Epidermal melanocyte (primary cell): ENCODE results near the gene CHRFAM7A.
"Not testable (repeated sequence)": the region's sequence is repeated elsewhere in the genome, so short reads cannot be mapped to it uniquely, and the experiment has no call there.

ENCODE experiments used
- DNase-seq: peaks from one replicate; pipeline ENCODE4 v3.0.0; 2011; ENCODE audit warnings: low spot score; ENCODE audit not compliant: insufficient read length

Gene CHRFAM7A

GRCh38 chr15:30392766-30393663 lies at the start of gene CHRFAM7A:
CHRFAM7A (minus strand) TSS chr15:30393540; CDS start chr15:30383351, 10,189 bp downstream.
- DNase-seq, result not testable (repeated sequence)

- DNase-seq, result not testable (repeated sequence)
Measured at GRCh38 chr15:30438348-30438747, 45.0 kb upstream of the CHRFAM7A start.

- not testable (repeated sequence) for DNase-seq
Measured at GRCh38 chr15:30435878-30436277, 42.5 kb upstream of the CHRFAM7A start.

- DNase-seq, result not testable (repeated sequence)
Measured at GRCh38 chr15:30420723-30421122, 27.4 kb upstream of the CHRFAM7A start.

GRCh38 chr15:30414160-30414559 lies 20.8 kb upstream of the CHRFAM7A start, which contains the start of gene GOLGA8R:
GOLGA8R (minus strand) TSS chr15:30414260; CDS start chr15:30414162, 98 bp downstream.
- not testable (repeated sequence) for DNase-seq

GRCh38 chr15:30407636-30408035 lies 14.3 kb upstream of the CHRFAM7A start:
- not testable (repeated sequence) for DNase-seq

GRCh38 chr15:30398988-30399387 lies 5.6 kb upstream of the CHRFAM7A start:
- DNase-seq, result not testable (repeated sequence)

GRCh38 chr15:30393664-30393991 lies 288 bp upstream of the CHRFAM7A start:
- not testable (repeated sequence) for DNase-seq

GRCh38 chr15:30386318-30386887 lies 6.9 kb downstream of the CHRFAM7A start:
- not testable (repeated sequence) for DNase-seq

GRCh38 chr15:30377082-30377413 lies 16.3 kb downstream of the CHRFAM7A start:
- DNase-seq, result not testable (repeated sequence)

GRCh38 chr15:30376375-30377081 lies 16.8 kb downstream of the CHRFAM7A start:
- not testable (repeated sequence) for DNase-seq

- DNase-seq, result not testable (repeated sequence)
Measured at GRCh38 chr15:30375872-30376271, 17.5 kb downstream of the CHRFAM7A start.

GRCh38 chr15:30374862-30375261 lies 18.5 kb downstream of the CHRFAM7A start:
- DNase-seq, result not testable (repeated sequence)

- not testable (repeated sequence) for DNase-seq
Measured at GRCh38 chr15:30368271-30368670, 25.1 kb downstream of the CHRFAM7A start.

GRCh38 chr15:30367246-30367645 lies 26.1 kb downstream of the CHRFAM7A start:
- DNase-seq, result not testable (repeated sequence)

GRCh38 chr15:30361404-30361803 lies 31.9 kb downstream of the CHRFAM7A start:
- DNase-seq, result not testable (repeated sequence)

- not testable (repeated sequence) for DNase-seq
Measured at GRCh38 chr15:30360990-30361389, 32.4 kb downstream of the CHRFAM7A start.

GRCh38 chr15:30355043-30355442 lies 38.3 kb downstream of the CHRFAM7A start:
- DNase-seq, result not testable (repeated sequence)

- not testable (repeated sequence) for DNase-seq
Measured at GRCh38 chr15:30349803-30350202, 43.5 kb downstream of the CHRFAM7A start.

GRCh38 chr15:30336584-30336983 lies 56.8 kb downstream of the CHRFAM7A start:
- not testable (repeated sequence) for DNase-seq

- not testable (repeated sequence) for DNase-seq
Measured at GRCh38 chr15:30334152-30334551, 59.2 kb downstream of the CHRFAM7A start.

- DNase-seq, result not testable (repeated sequence)
Measured at GRCh38 chr15:30326145-30326544, 67.2 kb downstream of the CHRFAM7A start.
